Activated B cell treated with CpG ODN at 0.5 μM for 24 hours (primary cell): ENCODE results near the gene MYO9B. TPM values are rescaled to one million over a fixed set of nuclear protein-coding genes. Genes with fewer than 3 reads are reported as not detected.

Experiments used
- ATAC-seq: fragments of 200-7000 bp; cut with Tn5 transposase; one replicate; pipeline ENCODE4 v1.10.0; 2021; ENCODE audit warnings: low read depth, mild to moderate bottlenecking, moderate library complexity
- CTCF ChIA-PET: fragments of 350-600 bp; sonication (Branson Sonifier 250); formaldehyde crosslinking; loops from one replicate; lab custom pipeline; 2021; ENCODE audit warnings: antibody characterized with exemption; lab: Charles Lee
- POLR2A ChIA-PET: fragments of 350-600 bp; sonication (Branson Sonifier 250); formaldehyde crosslinking; loops from one replicate; lab custom pipeline; 2021; ENCODE audit warnings: antibody characterized with exemption; lab: Charles Lee
- DNase-seq: peaks from one replicate; pipeline ENCODE4 v3.0.0; 2022
- H3K27ac Mint-ChIP-seq: one replicate; pipeline ENCODE4 v1.8.0; 2020; ENCODE audit warnings: mixed read lengths
- H3K27me3 Mint-ChIP-seq: one replicate; pipeline ENCODE4 v1.8.0; 2021; ENCODE audit warnings: mixed read lengths
- H3K36me3 Mint-ChIP-seq: one replicate; pipeline ENCODE4 v1.8.0; 2021; ENCODE audit warnings: low read depth, mixed read lengths
- H3K4me1 Mint-ChIP-seq: one replicate; pipeline ENCODE4 v1.8.0; 2021; ENCODE audit warnings: mixed read lengths
- H3K4me3 Mint-ChIP-seq: one replicate; pipeline ENCODE4 v1.8.0; 2020; ENCODE audit warnings: mild to moderate bottlenecking, mixed read lengths
- H3K9me3 Mint-ChIP-seq: one replicate; pipeline ENCODE4 v1.8.0; 2020; ENCODE audit warnings: mixed read lengths
- CTCF ChIP-seq: fragments of 200-600 bp; IDR thresholded peaks from one replicate; pipeline ENCODE4 v1.8.0; 2022; ENCODE audit warnings: antibody characterized with exemption, mild to moderate bottlenecking
- intact Hi-C: fragments of 100-400 bp; cut with micrococcal nuclease; formaldehyde crosslinking; loops from one replicate; pipeline ENCODE4 v1.15.1; 2024
- total RNA-seq: library from RNA; stranded (reverse); gene quantifications from 2 replicates; pipeline ENCODE4 v1.2.3, GENCODE V29; 2022

The MYO9B gene
- total RNA-seq, 1 donor from 2014 or later = 239 TPM

DNA sequence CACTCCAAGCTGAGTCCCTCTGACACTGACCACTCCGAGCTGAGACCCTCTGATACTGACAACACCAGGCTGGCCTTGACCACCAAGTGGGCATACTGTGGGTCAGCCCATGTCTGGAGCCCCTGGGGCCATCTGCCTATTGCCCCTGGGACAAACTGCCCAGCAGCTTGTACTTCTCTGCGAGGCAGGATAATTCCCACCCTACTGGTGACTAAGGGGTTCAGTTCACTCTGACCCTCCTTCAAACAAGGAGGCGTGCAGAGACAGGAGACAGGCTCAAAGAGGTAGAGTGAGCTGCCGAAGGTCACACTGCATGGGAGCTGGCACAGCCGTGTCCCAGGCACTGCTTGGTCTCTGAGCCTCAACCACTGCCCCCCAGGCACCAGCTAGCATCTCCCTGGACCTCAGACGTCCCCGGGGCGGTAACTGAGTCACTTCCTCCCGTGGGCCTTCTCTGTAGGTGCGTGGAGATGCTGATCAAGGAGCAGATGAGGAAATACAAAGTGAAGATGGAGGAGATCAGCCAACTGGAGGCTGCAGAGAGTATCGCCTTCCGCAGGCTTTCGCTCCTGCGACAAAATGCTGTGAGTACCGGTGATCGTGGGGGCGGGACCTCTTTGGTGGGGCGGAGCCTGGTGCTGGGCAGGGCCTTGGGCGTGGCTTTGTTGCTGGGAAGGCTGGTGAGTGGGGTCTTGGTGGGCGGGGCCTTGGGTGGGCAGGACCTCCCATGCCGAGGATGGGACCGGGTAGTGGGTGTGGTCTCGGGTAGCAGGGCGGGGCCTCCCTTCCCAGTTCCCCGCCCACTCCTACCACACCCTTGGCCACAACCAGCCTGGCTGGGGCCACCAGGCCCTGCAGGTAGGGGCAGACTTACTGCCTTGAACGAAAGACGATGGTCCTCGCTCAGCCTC is 133.8 kb downstream of the MYO9B start:
- Mint-ChIP-seq H3K4me3 (no peak overlapping the region), H3K4me1 (peaks cover 17% of the 10 kb centered on the region), H3K36me3 (peaks cover 53% of the 10 kb centered on the region), H3K27me3 (no peaks in the 10 kb centered on the region), H3K27ac (peak overlapping the region; percentile 21), H3K9me3 (no peaks in the 10 kb centered on the region)
- intact Hi-C loops = loop anchor here (2.0 to 10.0 kb wide), 2 partner anchors 17 to 315 kb away; partner anchors contain the start of gene OCEL1
- POLR2A ChIA-PET = interaction anchor here (1.6 kb wide), 1 partner anchor 57 kb away, joined by 4 read pairs; no protein-coding TSS in a partner anchor
- CTCF ChIA-PET = no interaction called here
- TF ChIP-seq CTCF = no peak
- no peak for DNase-seq
- peak; percentile 67 for ATAC-seq

DNA sequence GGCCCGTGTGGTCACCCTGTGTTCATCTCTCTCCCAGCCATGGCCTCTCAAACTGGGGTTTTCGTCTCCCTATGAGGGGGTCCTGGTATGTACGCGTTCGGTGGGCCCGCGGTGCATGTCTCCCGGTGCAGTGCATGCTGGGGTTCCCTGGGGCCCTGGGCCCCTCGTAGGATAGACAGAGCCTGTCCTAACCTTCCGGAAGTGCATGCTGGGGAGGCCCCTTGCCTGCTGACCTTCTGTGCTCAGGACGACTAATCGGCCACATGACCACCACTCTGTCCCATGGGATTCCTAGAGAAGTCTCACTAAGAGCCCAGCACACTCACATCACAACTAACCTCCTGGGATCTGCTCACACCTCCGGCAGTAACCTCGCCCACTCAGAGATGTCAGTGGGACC is 134.7 kb downstream of the MYO9B start:
- H3K4me3 Mint-ChIP-seq = no peak overlapping the region
- DNase-seq (no peak), ATAC-seq (no peak)
- peaks cover 25% of the 10 kb centered on the region for H3K4me1 Mint-ChIP-seq
- intact Hi-C loops = loop anchor here (10.0 kb wide), 1 partner anchor 315 kb away; no protein-coding TSS in a partner anchor
- H3K36me3 Mint-ChIP-seq = peaks cover 52% of the 10 kb centered on the region
- H3K27ac Mint-ChIP-seq = peak overlapping the region; percentile 24
- ChIA-PET CTCF (no interaction called here), POLR2A (no interaction called here)
- no peak for TF ChIP-seq CTCF
- H3K9me3 Mint-ChIP-seq = no peaks in the 10 kb centered on the region
- H3K27me3 Mint-ChIP-seq = no peaks in the 10 kb centered on the region

DNA sequence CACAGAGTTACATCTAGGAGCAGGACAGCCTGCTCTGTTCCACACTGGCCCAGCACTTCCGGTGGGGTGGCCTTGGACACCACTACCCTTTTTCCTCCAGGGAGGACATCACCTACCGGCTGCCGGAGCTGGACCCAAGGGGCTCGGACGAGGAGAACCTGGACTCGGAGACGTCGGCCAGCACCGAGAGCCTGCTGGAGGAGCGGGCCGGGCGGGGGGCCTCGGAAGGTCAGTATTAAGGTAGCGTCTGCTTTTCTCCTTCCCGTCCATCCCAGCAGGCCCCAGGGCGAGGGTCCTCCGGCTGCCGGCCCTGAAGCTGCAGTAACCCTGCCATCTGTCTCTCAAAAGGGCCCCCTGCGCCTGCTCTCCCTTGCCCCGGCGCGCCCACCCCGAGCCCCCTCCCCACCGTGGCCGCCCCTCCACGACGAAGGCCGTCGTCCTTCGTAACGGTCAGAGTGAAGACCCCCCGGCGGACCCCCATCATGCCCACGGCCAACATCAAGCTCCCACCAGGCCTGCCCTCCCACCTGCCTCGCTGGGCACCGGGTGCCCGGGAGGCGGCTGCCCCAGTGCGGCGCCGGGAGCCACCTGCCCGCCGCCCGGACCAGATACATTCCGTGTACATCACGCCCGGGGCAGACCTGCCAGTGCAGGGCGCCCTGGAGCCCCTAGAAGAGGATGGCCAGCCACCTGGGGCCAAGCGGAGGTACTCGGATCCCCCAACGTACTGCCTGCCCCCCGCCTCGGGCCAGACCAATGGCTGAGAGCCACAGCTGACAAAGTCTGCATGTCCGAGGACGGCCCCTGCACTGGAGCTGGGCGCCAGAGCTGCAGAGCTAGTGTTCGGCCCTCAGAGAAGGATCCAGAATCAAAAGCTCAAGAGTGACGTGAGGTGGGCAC is 136.2 kb downstream of the MYO9B start:
- intact Hi-C loops = loop anchor here (10.0 kb wide), 1 partner anchor 317 kb away; no protein-coding TSS in a partner anchor
- H3K27me3 Mint-ChIP-seq = no peaks in the 10 kb centered on the region
- ChIA-PET POLR2A (interaction anchor here (0.6 to 1.0 kb wide), 2 partner anchors 14 to 29 kb away, joined by 3 to 7 read pairs; partner anchors contain the start of gene OCEL1), CTCF (no interaction called here)
- no peaks in the 10 kb centered on the region for H3K9me3 Mint-ChIP-seq
- no peak for DNase-seq
- no peak for ATAC-seq
- no peak for TF ChIP-seq CTCF
- H3K4me1 Mint-ChIP-seq = peaks cover 32% of the 10 kb centered on the region
- H3K36me3 Mint-ChIP-seq = peaks cover 50% of the 10 kb centered on the region
- H3K4me3 Mint-ChIP-seq = no peak overlapping the region
- H3K27ac Mint-ChIP-seq = no peak overlapping the region

DNA sequence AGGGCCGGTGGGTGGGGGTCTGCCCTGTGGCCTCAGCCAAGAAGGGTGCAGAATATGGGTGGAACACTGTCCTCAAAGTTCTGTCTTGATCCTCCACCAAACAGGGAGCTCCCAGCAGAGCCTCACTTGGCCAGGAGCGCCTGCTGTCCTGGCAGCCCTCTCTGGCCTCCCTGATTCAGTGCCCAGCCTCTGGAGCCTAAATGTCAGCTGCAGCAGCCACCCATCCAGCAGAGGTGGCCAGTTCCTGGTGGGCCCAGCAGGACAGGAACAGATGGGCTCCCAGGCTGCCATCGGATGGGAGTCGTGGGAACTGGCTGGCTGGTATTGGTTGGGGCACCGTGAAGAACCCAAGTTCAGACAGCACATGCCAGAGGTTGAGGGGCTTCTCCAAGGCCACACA is 137.8 kb downstream of the MYO9B start:
- peaks cover 32% of the 10 kb centered on the region for H3K4me1 Mint-ChIP-seq
- no peak for DNase-seq
- H3K9me3 Mint-ChIP-seq = no peaks in the 10 kb centered on the region
- ATAC-seq = no peak
- H3K36me3 Mint-ChIP-seq = peaks cover 61% of the 10 kb centered on the region
- CTCF ChIA-PET = interaction anchor here (3.0 kb wide), 1 partner anchor 22 kb away, joined by 9 read pairs; no protein-coding TSS in a partner anchor
- TF ChIP-seq CTCF = no peak
- POLR2A ChIA-PET = interaction anchor here (2.4 to 2.7 kb wide), 2 partner anchors 11 to 23 kb away, joined by 9 to 25 read pairs; no protein-coding TSS in a partner anchor
- H3K27me3 Mint-ChIP-seq = no peaks in the 10 kb centered on the region
- intact Hi-C loops = loop anchor here (10.0 kb wide), 1 partner anchor 319 kb away; no protein-coding TSS in a partner anchor
- no peak overlapping the region for H3K27ac Mint-ChIP-seq
- H3K4me3 Mint-ChIP-seq = no peak overlapping the region
